Measurements from ENCODE around the gene RNF175.

DNA sequence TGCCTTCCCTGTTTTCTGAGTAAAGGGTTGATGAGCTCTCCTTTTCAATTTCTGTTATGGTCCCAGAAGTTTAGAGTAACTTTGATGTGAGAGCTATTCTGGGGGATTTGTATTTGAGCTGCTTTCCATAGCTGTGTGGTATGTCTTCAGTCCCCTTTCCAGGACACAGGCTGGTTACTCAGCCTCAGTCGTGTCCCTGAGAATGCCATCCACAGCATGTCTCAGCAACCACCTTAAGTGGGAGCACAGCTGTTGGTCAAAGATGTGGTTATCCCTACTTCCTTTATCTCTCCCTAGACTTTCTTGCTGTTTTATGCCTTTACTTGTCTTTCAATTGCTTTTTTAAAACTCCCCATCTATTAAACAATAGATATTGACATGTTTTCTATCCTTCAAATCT is 37.8 kb downstream of the RNF175 start:
- TF ChIP-seq, protein P1, sequence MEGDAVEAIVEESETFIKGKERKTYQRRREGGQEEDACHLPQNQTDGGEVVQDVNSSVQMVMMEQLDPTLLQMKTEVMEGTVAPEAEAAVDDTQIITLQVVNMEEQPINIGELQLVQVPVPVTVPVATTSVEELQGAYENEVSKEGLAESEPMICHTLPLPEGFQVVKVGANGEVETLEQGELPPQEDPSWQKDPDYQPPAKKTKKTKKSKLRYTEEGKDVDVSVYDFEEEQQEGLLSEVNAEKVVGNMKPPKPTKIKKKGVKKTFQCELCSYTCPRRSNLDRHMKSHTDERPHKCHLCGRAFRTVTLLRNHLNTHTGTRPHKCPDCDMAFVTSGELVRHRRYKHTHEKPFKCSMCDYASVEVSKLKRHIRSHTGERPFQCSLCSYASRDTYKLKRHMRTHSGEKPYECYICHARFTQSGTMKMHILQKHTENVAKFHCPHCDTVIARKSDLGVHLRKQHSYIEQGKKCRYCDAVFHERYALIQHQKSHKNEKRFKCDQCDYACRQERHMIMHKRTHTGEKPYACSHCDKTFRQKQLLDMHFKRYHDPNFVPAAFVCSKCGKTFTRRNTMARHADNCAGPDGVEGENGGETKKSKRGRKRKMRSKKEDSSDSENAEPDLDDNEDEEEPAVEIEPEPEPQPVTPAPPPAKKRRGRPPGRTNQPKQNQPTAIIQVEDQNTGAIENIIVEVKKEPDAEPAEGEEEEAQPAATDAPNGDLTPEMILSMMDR (IDR thresholded peaks at IDR 0.05) = no peak
- no peak for TF ChIP-seq EP300 (IDR thresholded peaks at IDR 0.05)
- TF ChIP-seq POLR2AphosphoS5 (IDR thresholded peaks at IDR 0.05) = no peak
- no peak for TF ChIP-seq POLR2A (IDR thresholded peaks at IDR 0.05)

All from sigmoid colon (tissue), 4 donors.